ENCODE data around the gene TEX26.

TEX26 gene

DNA sequence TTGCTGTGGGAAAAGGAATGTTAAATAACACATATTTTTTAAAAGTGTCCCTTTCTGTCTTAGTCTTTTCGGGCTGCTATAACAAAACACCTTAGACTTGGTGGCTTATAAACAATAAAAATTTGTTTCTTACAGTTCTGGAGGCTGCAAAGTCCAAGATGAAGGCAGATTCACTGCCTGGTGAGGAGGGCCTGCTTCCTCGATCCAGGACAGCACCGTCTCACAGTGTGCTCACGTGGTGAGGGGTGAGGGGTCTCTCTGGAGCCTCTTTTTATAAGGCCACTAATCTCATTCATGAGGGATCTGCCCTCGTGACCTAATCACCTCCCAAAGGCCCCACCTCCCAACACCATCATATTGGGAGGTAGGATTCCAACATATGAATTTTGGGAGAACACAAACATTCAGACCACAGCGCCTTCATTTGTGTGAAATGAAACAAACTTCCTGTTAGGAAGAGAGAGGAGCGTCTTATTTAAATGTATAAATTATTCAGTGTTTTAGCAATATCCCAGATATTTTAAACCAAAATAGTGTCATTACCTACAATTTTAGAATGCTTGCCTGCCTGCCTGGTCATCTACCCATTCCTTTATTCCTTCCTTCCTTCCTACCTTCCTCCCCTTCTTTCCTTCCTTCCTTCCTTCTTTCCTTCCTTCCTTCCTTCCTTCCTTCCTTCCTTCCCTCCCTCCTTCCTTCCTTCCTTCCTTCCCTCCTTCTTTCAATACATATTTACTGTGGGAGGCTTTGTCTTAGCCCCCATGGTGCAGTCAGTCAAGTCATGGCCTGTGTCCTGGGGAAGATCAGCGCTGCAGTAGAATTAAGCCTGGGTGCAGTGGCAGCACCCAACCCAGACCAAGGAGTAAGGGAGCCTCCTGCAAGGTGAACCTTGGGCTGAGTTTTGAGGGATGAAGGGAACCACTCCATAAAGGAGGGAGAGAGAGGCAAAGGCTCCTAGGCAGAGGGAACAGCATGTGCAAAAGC is 84.2 kb downstream of the TEX26 start:
- DNase-seq: no peak

DNA sequence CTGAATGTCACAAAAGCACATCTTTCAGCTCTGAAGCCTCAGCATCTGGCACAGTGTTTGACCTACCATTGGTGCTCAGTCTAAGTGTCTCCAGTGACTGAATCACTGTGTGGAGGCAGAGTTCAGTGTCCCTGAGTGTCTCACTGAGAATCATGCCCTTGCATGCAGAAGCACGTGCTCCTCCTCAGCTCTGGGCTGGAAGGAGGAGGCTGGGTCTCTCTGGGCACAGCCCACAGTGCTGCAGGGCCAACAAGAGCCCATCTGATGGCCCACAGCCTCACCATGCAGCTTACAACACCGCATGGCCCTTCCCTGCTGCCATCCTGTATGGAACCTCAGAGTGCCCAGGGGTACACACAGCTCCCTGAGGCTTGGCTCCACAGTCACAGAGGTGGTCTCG is 86.1 kb downstream of the TEX26 start:
- DNase-seq: no peak

DNA sequence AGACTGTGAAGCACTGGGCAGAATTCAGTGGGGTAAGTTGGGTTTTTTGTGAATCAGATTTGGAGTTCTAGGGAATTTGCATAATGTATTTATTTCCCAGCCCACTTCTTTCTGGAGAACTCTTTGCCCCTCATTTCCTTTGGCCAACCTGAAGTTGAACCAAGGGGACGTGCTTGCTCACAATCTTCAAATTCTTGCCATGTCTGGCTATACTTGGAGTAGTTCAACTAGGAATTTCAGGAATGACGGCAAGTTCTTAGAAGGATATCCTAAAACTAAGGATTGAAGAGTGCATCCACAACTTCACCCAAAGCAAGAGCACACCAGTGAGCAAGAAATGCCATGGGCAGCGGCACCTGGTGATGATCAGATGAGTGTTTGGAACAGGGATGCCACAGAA is 88.5 kb downstream of the TEX26 start:
- no peak for DNase-seq

DNA sequence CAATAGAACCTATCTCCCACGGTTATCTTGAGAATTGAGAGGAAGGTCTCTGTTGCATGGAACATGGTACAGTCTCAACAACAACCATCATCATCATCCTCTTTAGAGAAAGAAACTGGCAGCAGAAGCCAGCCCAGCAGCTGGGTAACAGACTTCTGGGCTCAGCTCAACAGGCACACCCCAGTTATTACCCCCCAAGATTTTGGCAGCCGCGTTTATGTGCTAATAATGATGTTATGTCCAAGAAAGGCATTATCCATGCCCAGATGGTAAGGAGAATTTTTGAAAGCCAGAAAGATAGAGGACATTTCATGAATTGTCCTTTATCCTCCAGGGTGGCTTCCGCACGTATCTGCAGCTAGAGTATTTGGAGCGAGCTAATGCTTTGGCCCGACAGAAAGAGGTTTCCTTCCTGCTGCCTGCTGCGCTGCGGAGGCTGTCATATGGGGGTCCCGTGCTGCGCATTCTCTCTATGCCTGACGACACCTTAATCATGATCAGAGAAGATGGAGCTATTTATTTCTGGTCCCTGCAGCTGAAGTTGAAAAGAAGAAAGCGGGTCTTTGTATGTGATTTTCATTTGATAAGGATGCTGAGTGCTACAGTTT is 89.9 kb downstream of the TEX26 start:
- DNase-seq: no peak

DNA sequence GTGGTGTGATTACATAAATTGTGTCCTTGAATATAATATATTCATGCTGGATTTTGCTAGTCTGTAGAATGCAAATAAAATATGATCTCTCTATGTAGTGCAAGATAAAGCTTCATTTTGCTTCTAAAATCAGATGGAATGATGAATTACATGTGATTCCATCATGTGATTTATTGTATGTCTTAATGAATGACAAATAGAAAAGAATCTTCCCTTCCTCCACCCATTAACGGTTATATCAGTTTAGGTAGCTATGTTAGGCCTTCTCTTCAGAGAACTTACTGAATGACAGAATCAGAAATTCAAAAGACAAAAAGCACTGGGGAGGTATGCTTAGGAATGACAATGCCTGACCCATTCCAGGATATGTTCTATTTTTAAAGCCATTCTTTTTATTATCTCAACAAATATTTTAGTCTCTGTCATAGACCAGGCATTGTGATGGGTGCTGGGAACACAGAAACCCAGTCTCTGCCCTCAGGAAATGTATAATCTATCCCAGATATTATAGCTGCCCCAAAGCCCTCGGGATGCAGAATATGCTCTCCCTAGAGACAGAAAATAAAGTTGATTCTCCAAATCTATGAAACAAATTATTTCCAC is 90.6 kb downstream of the TEX26 start:
- no peak for DNase-seq

All from hematopoietic multipotent progenitor cell treated with erythropoietin and hydrocortisone succinate and interleukin-3 and kit ligand, for 4 days (in vitro differentiated cells).